Measurements from ENCODE around the gene MAP2K2.

- no peak for TF ChIP-seq FOXM1 (IDR thresholded peaks at IDR 0.05; ENCODE audit: borderline replicate concordance, low read depth)
- TF ChIP-seq TCF12 (IDR thresholded peaks at IDR 0.05; ENCODE audit: low read depth): no peak
- no peak for TF ChIP-seq CEBPB (IDR thresholded peaks at IDR 0.05)
- TF ChIP-seq RAD21 (IDR thresholded peaks at IDR 0.05; ENCODE audit: low read depth): no peak
Observed at GRCh38 chr19:4080473-4080872, 43.4 kb downstream of the MAP2K2 start.

All from Ishikawa (cell line).